Suprapubic skin (tissue), 4 donors: ENCODE results near the gene TBC1D5. TPM values are rescaled to one million over a fixed set of nuclear protein-coding genes. Genes with fewer than 3 reads are reported as not detected.

ENCODE experiments used
- DNase-seq, 2 donors: peaks; one replicate each; pipeline ENCODE4 v3.0.0-alpha.2; 2019; ENCODE audit warnings: low spot score in 2 of 2
- H3K27ac ChIP-seq: fragments of 200-600 bp; sonication (generic); one replicate; pipeline ENCODE4 v1.5.1; 2019
- H3K27me3 ChIP-seq: fragments of 200-600 bp; sonication (generic); one replicate; pipeline ENCODE4 v1.5.1; 2019
- H3K36me3 ChIP-seq: fragments of 200-600 bp; sonication (generic); one replicate; pipeline ENCODE4 v1.5.1; 2019
- H3K4me1 ChIP-seq: fragments of 200-600 bp; sonication (generic); one replicate; pipeline ENCODE4 v1.5.1; 2019
- H3K4me3 ChIP-seq: fragments of 200-600 bp; sonication (generic); one replicate; pipeline ENCODE4 v1.5.1; 2019; ENCODE audit warnings: mild to moderate bottlenecking
- H3K9me3 ChIP-seq: fragments of 200-600 bp; sonication (generic); one replicate; pipeline ENCODE4 v1.5.1; 2019
- CTCF ChIP-seq, 2 donors: fragments of 200-600 bp in 1 of 2; fragments of 450-650 bp in 1 of 2; sonication (generic) in 1 of 2; IDR thresholded peaks; one replicate each; pipeline ENCODE4 v1.5.1; 2016 to 2019; ENCODE audit warnings: antibody characterized with exemption in 2 of 2, mild to moderate bottlenecking in 1 of 2, moderate library complexity in 1 of 2
- EP300 ChIP-seq: sonication (generic); formaldehyde crosslinking; IDR thresholded peaks from one replicate; pipeline ENCODE4 v1.6.1; 2017; ENCODE audit warnings: antibody characterized with exemption
- POLR2A ChIP-seq, 2 donors: fragments of 450-650 bp; IDR thresholded peaks; one replicate each; pipeline ENCODE4 v1.6.1; 2017; ENCODE audit warnings: antibody characterized with exemption in 2 of 2, mild to moderate bottlenecking in 2 of 2, moderate library complexity in 2 of 2
- POLR2AphosphoS5 ChIP-seq, 3 donors: sonication (generic); formaldehyde crosslinking; IDR thresholded peaks; one replicate each; pipeline ENCODE4 v1.6.1; 2017; ENCODE audit warnings: antibody characterized with exemption in 3 of 3
- WGBS: methylation state at CpG from one replicate; pipeline ENCODE4 v1.1.5; 2018; 5-methylcytosine and 5-hydroxymethylcytosine counted together
- total RNA-seq, 4 donors: library from RNA; depleted of rRNA; stranded (reverse); fragments of >200 nt; gene quantifications; one replicate each; pipeline ENCODE4 v1.1.0, GENCODE V29; 2016

TBC1D5 gene
- total RNA-seq, 4 donors from 2014 or later = 66.4 to 98.5 (median 79.9) TPM

DNA sequence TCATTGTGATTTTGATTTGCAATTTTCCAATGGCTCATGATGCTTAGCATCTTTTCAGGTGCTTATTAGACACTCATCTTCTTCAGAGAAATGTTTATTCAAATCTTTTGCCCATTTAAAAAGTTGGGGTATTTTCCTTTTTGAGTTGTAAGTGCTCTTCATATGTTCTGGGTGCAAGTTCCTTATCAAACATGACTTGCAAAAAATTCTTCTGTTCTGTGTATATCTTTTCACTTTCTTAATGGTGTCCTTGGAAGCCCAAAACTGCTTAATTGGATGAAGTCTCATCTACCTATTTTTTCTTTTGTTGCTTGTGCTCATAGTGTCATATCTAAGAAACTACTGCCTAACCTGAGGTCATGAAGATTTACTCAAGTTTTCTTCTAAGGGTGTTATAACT lies 524.8 kb downstream of the TBC1D5 start:
- no peak overlapping the region for H3K27ac ChIP-seq
- H3K27me3 ChIP-seq = no peaks in the 10 kb centered on the region
- H3K9me3 ChIP-seq = peaks cover 4% of the 10 kb centered on the region
- DNase-seq = no peak
- no peaks in the 10 kb centered on the region for H3K4me1 ChIP-seq
- TF ChIP-seq CTCF (IDR thresholded peaks at IDR 0.05) = no peak
- TF ChIP-seq POLR2A (IDR thresholded peaks at IDR 0.05) = no peak
- no peak for TF ChIP-seq POLR2AphosphoS5 (IDR thresholded peaks at IDR 0.05)
- TF ChIP-seq EP300 = no peak
- H3K36me3 ChIP-seq = peaks cover 9% of the 10 kb centered on the region
- H3K4me3 ChIP-seq = no peak overlapping the region

DNA sequence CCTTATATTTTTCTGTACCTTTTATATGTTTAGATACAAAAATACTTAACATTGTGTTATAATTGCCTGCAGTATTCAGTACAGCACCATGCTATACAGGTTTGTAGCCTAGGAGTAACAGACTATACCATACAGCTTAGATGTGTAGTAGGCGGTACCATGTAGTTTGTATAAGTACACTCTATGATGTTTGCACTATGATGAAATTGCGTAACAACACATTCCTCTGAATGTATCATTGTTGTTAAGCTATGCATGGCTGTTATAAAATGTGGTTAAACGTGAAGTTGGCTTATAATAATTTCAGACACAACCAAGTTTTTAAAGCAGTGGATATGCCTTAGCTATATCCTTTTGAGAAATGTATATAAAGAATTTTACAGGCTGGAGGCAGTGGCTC lies 529.3 kb downstream of the TBC1D5 start:
- 90% methylated on average over 3 of the region's 3 CpGs for WGBS
- Histone ChIP-seq H3K36me3 (peaks cover 17% of the 10 kb centered on the region), H3K4me3 (no peak overlapping the region), H3K9me3 (no peaks in the 10 kb centered on the region), H3K27me3 (no peaks in the 10 kb centered on the region), H3K27ac (no peak overlapping the region), H3K4me1 (no peaks in the 10 kb centered on the region)
- DNase-seq = no peak
- no peak for TF ChIP-seq CTCF (IDR thresholded peaks at IDR 0.05)
- TF ChIP-seq POLR2AphosphoS5 (IDR thresholded peaks at IDR 0.05) = no peak
- no peak for TF ChIP-seq POLR2A (IDR thresholded peaks at IDR 0.05)
- no peak for TF ChIP-seq EP300

GRCh38 chr3:17207979-17208378 lies 534.5 kb downstream of the TBC1D5 start:
- WGBS = 86% methylated on average over 4 of the region's 4 CpGs

GRCh38 chr3:17207019-17207418 lies 535.4 kb downstream of the TBC1D5 start:
- Histone ChIP-seq H3K9me3 (peaks cover 7% of the 10 kb centered on the region), H3K36me3 (peaks cover 26% of the 10 kb centered on the region), H3K4me3 (no peak overlapping the region), H3K4me1 (no peaks in the 10 kb centered on the region), H3K27ac (no peak overlapping the region), H3K27me3 (no peaks in the 10 kb centered on the region)
- DNase-seq = no peak
- TF ChIP-seq POLR2A (IDR thresholded peaks at IDR 0.05) (no peak), CTCF (IDR thresholded peaks at IDR 0.05) (no peak), EP300 (no peak), POLR2AphosphoS5 (IDR thresholded peaks at IDR 0.05) (no peak)

More at GRCh38 chr3:17207979-17208378, 534.5 kb downstream of the TBC1D5 start:
- Histone ChIP-seq H3K4me3 (no peak overlapping the region), H3K9me3 (peaks cover 6% of the 10 kb centered on the region), H3K27me3 (no peaks in the 10 kb centered on the region), H3K27ac (no peak overlapping the region), H3K36me3 (peaks cover 22% of the 10 kb centered on the region), H3K4me1 (no peaks in the 10 kb centered on the region)
- no peak for DNase-seq
- TF ChIP-seq POLR2AphosphoS5 (IDR thresholded peaks at IDR 0.05) (no peak), CTCF (IDR thresholded peaks at IDR 0.05) (no peak), POLR2A (IDR thresholded peaks at IDR 0.05) (no peak)

DNA sequence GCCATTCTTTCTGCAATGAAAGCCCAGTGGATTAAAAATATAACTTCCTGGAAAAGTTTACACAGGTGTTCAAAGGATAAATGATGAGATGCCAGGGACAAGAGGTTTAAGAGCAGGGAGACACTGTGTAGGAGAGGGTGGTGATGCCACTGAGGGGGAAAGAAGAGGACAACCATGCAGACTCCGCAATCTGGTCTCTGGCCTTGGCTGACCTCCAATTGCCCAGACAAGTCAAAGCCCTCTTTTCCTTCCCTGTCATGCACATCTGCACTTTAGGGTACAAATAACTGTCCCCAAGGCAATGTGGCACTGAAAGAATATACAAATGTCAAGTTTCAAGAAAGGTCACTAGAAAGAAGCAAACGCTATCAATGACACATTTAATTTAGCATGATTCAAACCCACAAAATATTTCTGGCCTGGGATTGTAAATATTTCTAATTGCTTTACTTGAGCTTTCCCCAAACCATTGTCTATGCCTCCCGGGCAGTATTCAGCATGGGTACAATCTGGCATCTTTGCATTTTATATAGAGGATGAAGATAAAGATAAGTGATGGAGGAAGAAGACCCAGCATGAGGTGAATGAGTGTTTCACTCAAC lies 538.3 kb downstream of the TBC1D5 start:
- WGBS = 92% methylated on average over 3 of the region's 3 CpGs
- no peak for DNase-seq
- Histone ChIP-seq H3K9me3 (peaks cover 7% of the 10 kb centered on the region), H3K27me3 (no peaks in the 10 kb centered on the region), H3K36me3 (peaks cover 31% of the 10 kb centered on the region), H3K27ac (no peak overlapping the region), H3K4me1 (no peaks in the 10 kb centered on the region), H3K4me3 (no peak overlapping the region)
- TF ChIP-seq EP300 (no peak), POLR2A (IDR thresholded peaks at IDR 0.05) (no peak), CTCF (IDR thresholded peaks at IDR 0.05) (no peak), POLR2AphosphoS5 (IDR thresholded peaks at IDR 0.05) (no peak)
